WTC11 (cell line): Measurements from ENCODE around the gene KCNE1. TPM values are rescaled to one million over a fixed set of nuclear protein-coding genes. Genes with fewer than 3 reads are reported as not detected.

Experiments
- ATAC-seq: fragments of 200-7000 bp; cut with Tn5 transposase; 2 replicates; pipeline ENCODE4 v1.10.0; 2021; ENCODE audit warnings: mild to moderate bottlenecking, moderate library complexity
- CTCF ChIA-PET: fragments of 300-600 bp; sonication (Branson Sonifier 250); formaldehyde crosslinking; loops from one replicate; lab custom pipeline; 2021; ENCODE audit warnings: antibody characterized with exemption; lab: Charles Lee
- POLR2A ChIA-PET: fragments of 350-600 bp; sonication (Branson Sonifier 250); formaldehyde crosslinking; loops from one replicate; lab custom pipeline; 2021; ENCODE audit warnings: antibody characterized with exemption; lab: Charles Lee
- DNase-seq: peaks from one replicate; pipeline ENCODE4 v3.0.0; 2021; ENCODE audit warnings: low spot score
- H3K27ac Mint-ChIP-seq: 2 replicates; pipeline ENCODE4 v1.8.0; 2021; ENCODE audit warnings: mixed read lengths
- H3K27me3 Mint-ChIP-seq: 2 replicates; pipeline ENCODE4 v1.8.0; 2021; ENCODE audit warnings: low read depth, mild to moderate bottlenecking, moderate library complexity, mixed read lengths
- H3K36me3 Mint-ChIP-seq: 2 replicates; pipeline ENCODE4 v1.8.0; 2021; ENCODE audit warnings: mixed read lengths
- H3K4me1 Mint-ChIP-seq: 2 replicates; pipeline ENCODE4 v1.8.0; 2022; ENCODE audit warnings: mixed read lengths
- H3K4me3 Mint-ChIP-seq: 2 replicates; pipeline ENCODE4 v1.8.0; 2021; ENCODE audit warnings: mild to moderate bottlenecking, moderate library complexity, mixed read lengths
- H3K9me3 Mint-ChIP-seq: 2 replicates; pipeline ENCODE4 v1.8.0; 2021; ENCODE audit warnings: mixed read lengths
- CREM ChIP-seq: sonication (generic); formaldehyde crosslinking; IDR thresholded peaks from 2 replicates; pipeline ENCODE4 v1.8.1; 2022; ENCODE audit warnings: mild to moderate bottlenecking, missing genetic modification reagents, moderate library complexity
- ESRRA ChIP-seq: sonication (generic); formaldehyde crosslinking; IDR thresholded peaks from 2 replicates; pipeline ENCODE4 v1.8.1; 2022; ENCODE audit warnings: mild to moderate bottlenecking, missing genetic modification reagents, borderline replicate concordance
- FOXJ3 ChIP-seq: sonication (generic); formaldehyde crosslinking; IDR thresholded peaks from 2 replicates; pipeline ENCODE4 v1.9.0; 2021; ENCODE audit warnings: missing genetic modification reagents, mild to moderate bottlenecking, borderline replicate concordance
- GABPB1 ChIP-seq: sonication (generic); formaldehyde crosslinking; IDR thresholded peaks from 2 replicates; pipeline ENCODE4 v1.8.1; 2023; ENCODE audit warnings: mild to moderate bottlenecking, missing genetic modification reagents
- GTF2I ChIP-seq: fragments of 250-450 bp; sonication (Bioruptor Pico); conservative IDR thresholded peaks from 2 replicates; pipeline ENCODE4 v1.4.0; 2021; ENCODE audit warnings: mild to moderate bottlenecking
- JUN ChIP-seq: sonication (generic); formaldehyde crosslinking; IDR thresholded peaks from 2 replicates; pipeline ENCODE4 v1.8.0; 2023; ENCODE audit warnings: mild to moderate bottlenecking, missing genetic modification reagents
- KAT7 ChIP-seq: sonication (generic); formaldehyde crosslinking; IDR thresholded peaks from 2 replicates; pipeline ENCODE4 v1.8.1; 2023; ENCODE audit warnings: missing genetic modification reagents, mild to moderate bottlenecking, borderline replicate concordance
- MYBL2 ChIP-seq: sonication (generic); formaldehyde crosslinking; IDR thresholded peaks from 2 replicates; pipeline ENCODE4 v1.8.1; 2023; ENCODE audit warnings: mild to moderate bottlenecking, moderate library complexity, missing genetic modification reagents
- NFE2L1 ChIP-seq: sonication (generic); formaldehyde crosslinking; IDR thresholded peaks from 2 replicates; pipeline ENCODE4 v1.8.1; 2023; ENCODE audit warnings: missing genetic modification reagents
- NR3C1 ChIP-seq: sonication (generic); formaldehyde crosslinking; conservative IDR thresholded peaks from 2 replicates; pipeline ENCODE4 v1.8.1; 2023; ENCODE audit warnings: low read depth, mild to moderate bottlenecking, missing genetic modification reagents
- OVOL2 ChIP-seq: fragments of 250-450 bp; sonication (Bioruptor Pico); IDR thresholded peaks from 2 replicates; pipeline ENCODE4 v1.9.0; 2021; ENCODE audit warnings: mild to moderate bottlenecking, borderline replicate concordance
- SOX15 ChIP-seq: fragments of 250-450 bp; sonication (Bioruptor Pico); IDR thresholded peaks from 2 replicates; pipeline ENCODE4 v1.9.0; 2021; ENCODE audit warnings: mild to moderate bottlenecking
- SP1 ChIP-seq: sonication (generic); formaldehyde crosslinking; conservative IDR thresholded peaks from 2 replicates; pipeline ENCODE4 v1.8.1; 2022; ENCODE audit warnings: missing genetic modification reagents
- ZBTB21 ChIP-seq: sonication (generic); formaldehyde crosslinking; IDR thresholded peaks from 2 replicates; pipeline ENCODE4 v1.8.1; 2023; ENCODE audit warnings: mild to moderate bottlenecking, missing genetic modification reagents, borderline replicate concordance
- ZNF219 ChIP-seq: sonication (generic); formaldehyde crosslinking; IDR thresholded peaks from 2 replicates; pipeline ENCODE4 v1.8.0; 2023; ENCODE audit warnings: missing genetic modification reagents, mild to moderate bottlenecking, borderline replicate concordance
- ZNF396 ChIP-seq: fragments of 250-450 bp; sonication (Bioruptor Pico); IDR thresholded peaks from 2 replicates; pipeline ENCODE4 v1.8.0; 2021; ENCODE audit warnings: mild to moderate bottlenecking, moderate library complexity, borderline replicate concordance
- total RNA-seq: library from RNA; stranded (reverse); gene quantifications from 3 replicates; pipeline ENCODE4 v1.2.3, GENCODE V29; 2021
- TF ChIP-seq, protein P1 (sequence below): sonication (generic); formaldehyde crosslinking; IDR thresholded peaks from 2 replicates; pipeline ENCODE4 v1.8.1; 2023; ENCODE audit warnings: mild to moderate bottlenecking, moderate library complexity, missing genetic modification reagents
- TF ChIP-seq, protein P2 (sequence below): sonication (generic); formaldehyde crosslinking; IDR thresholded peaks from 2 replicates; pipeline ENCODE4 v1.8.0; 2022; ENCODE audit warnings: mild to moderate bottlenecking, missing genetic modification reagents
- TF ChIP-seq, protein P3 (sequence below): sonication (generic); formaldehyde crosslinking; conservative IDR thresholded peaks from 2 replicates; pipeline ENCODE4 v1.8.1; 2023; ENCODE audit warnings: mild to moderate bottlenecking, low read depth, missing genetic modification reagents, moderate library complexity
- TF ChIP-seq, protein P4 (sequence below): sonication (generic); formaldehyde crosslinking; IDR thresholded peaks from 2 replicates; pipeline ENCODE4 v1.8.1; 2022; ENCODE audit warnings: mild to moderate bottlenecking, missing genetic modification reagents, moderate library complexity, borderline replicate concordance
- TF ChIP-seq, protein P5 (sequence below): sonication (generic); formaldehyde crosslinking; IDR thresholded peaks from 2 replicates; pipeline ENCODE4 v1.8.1; 2022; ENCODE audit warnings: low read depth, mild to moderate bottlenecking, moderate library complexity, missing genetic modification reagents, borderline replicate concordance
- TF ChIP-seq, protein P6 (sequence below): sonication (generic); formaldehyde crosslinking; IDR thresholded peaks from 2 replicates; pipeline ENCODE4 v1.8.1; 2023; ENCODE audit warnings: mild to moderate bottlenecking, missing genetic modification reagents

KCNE1 gene
- total RNA-seq, 1 experiment from 2014 or later = 0.37 TPM

DNA sequence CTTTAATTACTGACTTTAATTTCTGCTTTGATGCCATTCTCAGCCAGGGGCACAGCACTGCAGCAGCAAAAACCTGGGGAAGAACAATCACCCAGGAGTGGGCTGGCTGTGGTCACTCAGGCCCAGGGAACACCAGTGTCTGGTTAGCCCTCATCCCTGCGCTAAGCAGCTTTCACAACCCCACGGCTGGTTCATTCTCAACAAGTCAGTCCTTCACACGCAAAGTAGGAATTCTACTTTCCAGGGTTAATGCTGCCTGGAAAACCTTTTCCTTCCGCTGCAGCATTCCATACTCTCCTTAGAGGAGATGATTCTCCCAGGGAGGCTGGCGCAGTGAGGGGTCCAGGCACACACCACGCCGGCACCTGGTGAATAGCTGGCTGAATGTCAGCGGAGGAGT lies 24.3 kb upstream of the KCNE1 start:
- peaks cover 4% of the 10 kb centered on the region for H3K4me1 Mint-ChIP-seq
- POLR2A ChIA-PET = no interaction called here
- no peaks in the 10 kb centered on the region for H3K36me3 Mint-ChIP-seq
- no peak overlapping the region for H3K4me3 Mint-ChIP-seq
- CTCF ChIA-PET = no interaction called here
- H3K9me3 Mint-ChIP-seq = peaks cover 9% of the 10 kb centered on the region
- no peaks in the 10 kb centered on the region for H3K27me3 Mint-ChIP-seq
- TF ChIP-seq, protein P1, sequence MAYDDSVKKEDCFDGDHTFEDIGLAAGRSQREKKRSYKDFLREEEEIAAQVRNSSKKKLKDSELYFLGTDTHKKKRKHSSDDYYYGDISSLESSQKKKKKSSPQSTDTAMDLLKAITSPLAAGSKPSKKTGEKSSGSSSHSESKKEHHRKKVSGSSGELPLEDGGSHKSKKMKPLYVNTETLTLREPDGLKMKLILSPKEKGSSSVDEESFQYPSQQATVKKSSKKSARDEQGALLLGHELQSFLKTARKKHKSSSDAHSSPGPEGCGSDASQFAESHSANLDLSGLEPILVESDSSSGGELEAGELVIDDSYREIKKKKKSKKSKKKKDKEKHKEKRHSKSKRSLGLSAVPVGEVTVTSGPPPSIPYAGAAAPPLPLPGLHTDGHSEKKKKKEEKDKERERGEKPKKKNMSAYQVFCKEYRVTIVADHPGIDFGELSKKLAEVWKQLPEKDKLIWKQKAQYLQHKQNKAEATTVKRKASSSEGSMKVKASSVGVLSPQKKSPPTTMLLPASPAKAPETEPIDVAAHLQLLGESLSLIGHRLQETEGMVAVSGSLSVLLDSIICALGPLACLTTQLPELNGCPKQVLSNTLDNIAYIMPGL (CRISPR knock-in tag) = no peak
- no peak for TF ChIP-seq MYBL2 (CRISPR knock-in tag)
- TF ChIP-seq CREM (CRISPR knock-in tag) = no peak
- no peak for TF ChIP-seq KAT7 (CRISPR knock-in tag)
- TF ChIP-seq, protein P2, sequence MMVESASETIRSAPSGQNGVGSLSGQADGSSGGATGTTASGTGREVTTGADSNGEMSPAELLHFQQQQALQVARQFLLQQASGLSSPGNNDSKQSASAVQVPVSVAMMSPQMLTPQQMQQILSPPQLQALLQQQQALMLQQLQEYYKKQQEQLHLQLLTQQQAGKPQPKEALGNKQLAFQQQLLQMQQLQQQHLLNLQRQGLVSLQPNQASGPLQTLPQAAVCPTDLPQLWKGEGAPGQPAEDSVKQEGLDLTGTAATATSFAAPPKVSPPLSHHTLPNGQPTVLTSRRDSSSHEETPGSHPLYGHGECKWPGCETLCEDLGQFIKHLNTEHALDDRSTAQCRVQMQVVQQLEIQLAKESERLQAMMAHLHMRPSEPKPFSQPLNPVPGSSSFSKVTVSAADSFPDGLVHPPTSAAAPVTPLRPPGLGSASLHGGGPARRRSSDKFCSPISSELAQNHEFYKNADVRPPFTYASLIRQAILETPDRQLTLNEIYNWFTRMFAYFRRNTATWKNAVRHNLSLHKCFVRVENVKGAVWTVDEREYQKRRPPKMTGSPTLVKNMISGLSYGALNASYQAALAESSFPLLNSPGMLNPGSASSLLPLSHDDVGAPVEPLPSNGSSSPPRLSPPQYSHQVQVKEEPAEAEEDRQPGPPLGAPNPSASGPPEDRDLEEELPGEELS (CRISPR knock-in tag) = no peak
- no peak for TF ChIP-seq NR3C1 (CRISPR knock-in tag)
- TF ChIP-seq NFE2L1 = no peak
- TF ChIP-seq OVOL2 (CRISPR knock-in tag) = no peak
- TF ChIP-seq GABPB1 (CRISPR knock-in tag) = no peak
- TF ChIP-seq ZNF396 (CRISPR knock-in tag) = no peak
- no peak for TF ChIP-seq ZNF219 (CRISPR knock-in tag)
- no peak for TF ChIP-seq GTF2I
- TF ChIP-seq, protein P3, sequence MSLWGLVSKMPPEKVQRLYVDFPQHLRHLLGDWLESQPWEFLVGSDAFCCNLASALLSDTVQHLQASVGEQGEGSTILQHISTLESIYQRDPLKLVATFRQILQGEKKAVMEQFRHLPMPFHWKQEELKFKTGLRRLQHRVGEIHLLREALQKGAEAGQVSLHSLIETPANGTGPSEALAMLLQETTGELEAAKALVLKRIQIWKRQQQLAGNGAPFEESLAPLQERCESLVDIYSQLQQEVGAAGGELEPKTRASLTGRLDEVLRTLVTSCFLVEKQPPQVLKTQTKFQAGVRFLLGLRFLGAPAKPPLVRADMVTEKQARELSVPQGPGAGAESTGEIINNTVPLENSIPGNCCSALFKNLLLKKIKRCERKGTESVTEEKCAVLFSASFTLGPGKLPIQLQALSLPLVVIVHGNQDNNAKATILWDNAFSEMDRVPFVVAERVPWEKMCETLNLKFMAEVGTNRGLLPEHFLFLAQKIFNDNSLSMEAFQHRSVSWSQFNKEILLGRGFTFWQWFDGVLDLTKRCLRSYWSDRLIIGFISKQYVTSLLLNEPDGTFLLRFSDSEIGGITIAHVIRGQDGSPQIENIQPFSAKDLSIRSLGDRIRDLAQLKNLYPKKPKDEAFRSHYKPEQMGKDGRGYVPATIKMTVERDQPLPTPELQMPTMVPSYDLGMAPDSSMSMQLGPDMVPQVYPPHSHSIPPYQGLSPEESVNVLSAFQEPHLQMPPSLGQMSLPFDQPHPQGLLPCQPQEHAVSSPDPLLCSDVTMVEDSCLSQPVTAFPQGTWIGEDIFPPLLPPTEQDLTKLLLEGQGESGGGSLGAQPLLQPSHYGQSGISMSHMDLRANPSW = no peak
- no peak for TF ChIP-seq FOXJ3
- TF ChIP-seq ZBTB21 (CRISPR knock-in tag) = no peak
- ATAC-seq (peak; percentile 22), DNase-seq (no peak)
- 0 out of 2 replicates have a peak overlapping the region, but pooled peaks have one; percentile 49 for H3K27ac Mint-ChIP-seq

DNA sequence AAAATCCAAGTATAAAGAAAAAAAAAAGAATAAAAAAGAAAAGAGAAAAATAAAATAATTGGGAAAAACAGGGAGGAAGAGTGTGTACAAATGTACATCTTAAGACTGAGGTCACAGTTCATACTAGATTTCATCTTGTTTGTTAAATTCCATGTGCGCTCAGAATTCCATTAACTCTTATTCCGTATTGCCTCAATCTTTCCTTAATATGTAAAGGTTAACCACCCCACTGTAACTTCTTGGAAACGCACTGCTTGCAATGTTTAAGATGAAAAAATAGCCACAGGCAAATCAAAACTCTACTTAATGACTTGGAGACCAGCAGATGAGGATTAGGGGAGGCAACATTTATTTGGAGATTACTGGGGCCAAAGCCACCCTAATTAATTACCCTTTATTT lies 23.9 kb upstream of the KCNE1 start:
- Mint-ChIP-seq H3K27ac (no peak overlapping the region), H3K36me3 (no peaks in the 10 kb centered on the region), H3K27me3 (no peaks in the 10 kb centered on the region), H3K4me3 (no peak overlapping the region), H3K4me1 (peaks cover 4% of the 10 kb centered on the region), H3K9me3 (peaks cover 9% of the 10 kb centered on the region)
- ChIA-PET CTCF (no interaction called here), POLR2A (no interaction called here)
- ATAC-seq (no peak), DNase-seq (no peak)
- TF ChIP-seq, protein P4, sequence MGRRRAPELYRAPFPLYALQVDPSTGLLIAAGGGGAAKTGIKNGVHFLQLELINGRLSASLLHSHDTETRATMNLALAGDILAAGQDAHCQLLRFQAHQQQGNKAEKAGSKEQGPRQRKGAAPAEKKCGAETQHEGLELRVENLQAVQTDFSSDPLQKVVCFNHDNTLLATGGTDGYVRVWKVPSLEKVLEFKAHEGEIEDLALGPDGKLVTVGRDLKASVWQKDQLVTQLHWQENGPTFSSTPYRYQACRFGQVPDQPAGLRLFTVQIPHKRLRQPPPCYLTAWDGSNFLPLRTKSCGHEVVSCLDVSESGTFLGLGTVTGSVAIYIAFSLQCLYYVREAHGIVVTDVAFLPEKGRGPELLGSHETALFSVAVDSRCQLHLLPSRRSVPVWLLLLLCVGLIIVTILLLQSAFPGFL = no peak
- TF ChIP-seq, protein P1 (CRISPR knock-in tag) = no peak
- TF ChIP-seq SOX15 (CRISPR knock-in tag) (no peak), JUN (no peak), SP1 (CRISPR knock-in tag) (no peak), KAT7 (CRISPR knock-in tag) (no peak), ESRRA (CRISPR knock-in tag) (no peak)
- TF ChIP-seq, protein P5, sequence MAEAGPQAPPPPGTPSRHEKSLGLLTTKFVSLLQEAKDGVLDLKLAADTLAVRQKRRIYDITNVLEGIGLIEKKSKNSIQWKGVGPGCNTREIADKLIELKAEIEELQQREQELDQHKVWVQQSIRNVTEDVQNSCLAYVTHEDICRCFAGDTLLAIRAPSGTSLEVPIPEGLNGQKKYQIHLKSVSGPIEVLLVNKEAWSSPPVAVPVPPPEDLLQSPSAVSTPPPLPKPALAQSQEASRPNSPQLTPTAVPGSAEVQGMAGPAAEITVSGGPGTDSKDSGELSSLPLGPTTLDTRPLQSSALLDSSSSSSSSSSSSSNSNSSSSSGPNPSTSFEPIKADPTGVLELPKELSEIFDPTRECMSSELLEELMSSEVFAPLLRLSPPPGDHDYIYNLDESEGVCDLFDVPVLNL (CRISPR knock-in tag) = no peak
- TF ChIP-seq, protein P6, sequence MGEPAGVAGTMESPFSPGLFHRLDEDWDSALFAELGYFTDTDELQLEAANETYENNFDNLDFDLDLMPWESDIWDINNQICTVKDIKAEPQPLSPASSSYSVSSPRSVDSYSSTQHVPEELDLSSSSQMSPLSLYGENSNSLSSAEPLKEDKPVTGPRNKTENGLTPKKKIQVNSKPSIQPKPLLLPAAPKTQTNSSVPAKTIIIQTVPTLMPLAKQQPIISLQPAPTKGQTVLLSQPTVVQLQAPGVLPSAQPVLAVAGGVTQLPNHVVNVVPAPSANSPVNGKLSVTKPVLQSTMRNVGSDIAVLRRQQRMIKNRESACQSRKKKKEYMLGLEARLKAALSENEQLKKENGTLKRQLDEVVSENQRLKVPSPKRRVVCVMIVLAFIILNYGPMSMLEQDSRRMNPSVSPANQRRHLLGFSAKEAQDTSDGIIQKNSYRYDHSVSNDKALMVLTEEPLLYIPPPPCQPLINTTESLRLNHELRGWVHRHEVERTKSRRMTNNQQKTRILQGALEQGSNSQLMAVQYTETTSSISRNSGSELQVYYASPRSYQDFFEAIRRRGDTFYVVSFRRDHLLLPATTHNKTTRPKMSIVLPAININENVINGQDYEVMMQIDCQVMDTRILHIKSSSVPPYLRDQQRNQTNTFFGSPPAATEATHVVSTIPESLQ (CRISPR knock-in tag) = no peak
